GOT3 (cell line): ENCODE results near the gene EXOC4.

ENCODE experiments used
- DNase-seq: peaks from one replicate; lab custom pipeline; 2025; ENCODE audit warnings: mixed read lengths; lab: John Stamatoyannopoulos, UW

EXOC4 gene

GRCh38 chr7:133573554-133574265, 320.8 kb downstream of the EXOC4 start:
- DNase-seq: no peak

- no peak for DNase-seq
These were observed 323.0 kb downstream of the EXOC4 start for GRCh38 chr7:133575726-133576440.

GRCh38 chr7:133576612-133577168, 323.8 kb downstream of the EXOC4 start:
- DNase-seq: no peak

GRCh38 chr7:133582766-133583523, 330.1 kb downstream of the EXOC4 start:
- DNase-seq: no peak

- DNase-seq: no peak
These were observed 330.8 kb downstream of the EXOC4 start for GRCh38 chr7:133583545-133584171.

GRCh38 chr7:133584956-133585668, 332.2 kb downstream of the EXOC4 start:
- no peak for DNase-seq

GRCh38 chr7:133586253-133586652, 333.4 kb downstream of the EXOC4 start:
- DNase-seq: no peak

- DNase-seq: no peak
These were observed 335.0 kb downstream of the EXOC4 start for GRCh38 chr7:133587903-133588302.

- DNase-seq: no peak
These were observed 337.9 kb downstream of the EXOC4 start for GRCh38 chr7:133590795-133591194.

- DNase-seq: no peak
These were observed 338.9 kb downstream of the EXOC4 start for GRCh38 chr7:133591704-133592340.

- DNase-seq: no peak
These were observed 340.7 kb downstream of the EXOC4 start for GRCh38 chr7:133593561-133593960.

GRCh38 chr7:133601617-133602016, 348.7 kb downstream of the EXOC4 start:
- no peak for DNase-seq

- no peak for DNase-seq
These were observed 349.4 kb downstream of the EXOC4 start for GRCh38 chr7:133602291-133602690.

GRCh38 chr7:133606991-133607390, 354.1 kb downstream of the EXOC4 start:
- no peak for DNase-seq

- DNase-seq: no peak
These were observed 356.9 kb downstream of the EXOC4 start for GRCh38 chr7:133609806-133610205.

GRCh38 chr7:133611955-133612354, 359.1 kb downstream of the EXOC4 start:
- DNase-seq: no peak

- DNase-seq: no peak
These were observed 360.4 kb downstream of the EXOC4 start for GRCh38 chr7:133613250-133613790.

GRCh38 chr7:133614251-133614650, 361.4 kb downstream of the EXOC4 start:
- DNase-seq: no peak

- DNase-seq: no peak
These were observed 366.1 kb downstream of the EXOC4 start for GRCh38 chr7:133618970-133619369.

- no peak for DNase-seq
These were observed 366.6 kb downstream of the EXOC4 start for GRCh38 chr7:133619491-133619890.

- no peak for DNase-seq
These were observed 370.8 kb downstream of the EXOC4 start for GRCh38 chr7:133623721-133624120.
